WI38 (cell line): ENCODE data around the gene LBR.
"Not testable (repeated sequence)": the region's sequence is repeated elsewhere in the genome, so short reads cannot be mapped to it uniquely, and the experiment has no call there.

Experiments
- H3K4me3 ChIP-seq: 2 replicates; pipeline ENCODE4 v1.5.1; 2011; ENCODE audit warnings: low read depth, mild to moderate bottlenecking, control low read depth, low read length
- CTCF ChIP-seq: IDR thresholded peaks from 2 replicates; pipeline ENCODE4 v1.5.1; 2012; ENCODE audit warnings: low read depth, mild to moderate bottlenecking, control low read depth, low read length

The LBR gene

GRCh38 chr1:225396357-225396756 lies 31.5 kb downstream of the LBR start:
- TF ChIP-seq CTCF = no peak

GRCh38 chr1:225389843-225390242 lies 38.0 kb downstream of the LBR start:
- H3K4me3 ChIP-seq = no peak overlapping the region
- no peak for TF ChIP-seq CTCF

More at GRCh38 chr1:225396357-225396756, 31.5 kb downstream of the LBR start:
- no peak overlapping the region for H3K4me3 ChIP-seq

GRCh38 chr1:225388372-225388771 lies 39.5 kb downstream of the LBR start:
- TF ChIP-seq CTCF = no peak
- H3K4me3 ChIP-seq = no peak overlapping the region

- not testable (repeated sequence) for H3K4me3 ChIP-seq
These were observed 41.0 kb downstream of the LBR start for GRCh38 chr1:225386860-225387259.

GRCh38 chr1:225380691-225381090 lies 47.1 kb downstream of the LBR start:
- no peak for TF ChIP-seq CTCF
- no peak overlapping the region for H3K4me3 ChIP-seq

- no peak for TF ChIP-seq CTCF
- no peak overlapping the region for H3K4me3 ChIP-seq
These were observed 49.0 kb downstream of the LBR start for GRCh38 chr1:225378880-225379279.

GRCh38 chr1:225374996-225375395 lies 52.8 kb downstream of the LBR start:
- no peak overlapping the region for H3K4me3 ChIP-seq
- no peak for TF ChIP-seq CTCF

- TF ChIP-seq CTCF = no peak
- no peak overlapping the region for H3K4me3 ChIP-seq
These were observed 54.7 kb downstream of the LBR start for GRCh38 chr1:225373155-225373554.
